ENCODE results near the gene CTPS1. TPM values are rescaled to one million over a fixed set of nuclear protein-coding genes. Genes with fewer than 3 reads are reported as not detected.

The CTPS1 gene
- total and polyA plus RNA-seq, 2 of the 13 experiments (the other 11 are each of a cell fraction or from before 2014, with no cell fraction given) = 9.6 to 42.8 TPM

DNA sequence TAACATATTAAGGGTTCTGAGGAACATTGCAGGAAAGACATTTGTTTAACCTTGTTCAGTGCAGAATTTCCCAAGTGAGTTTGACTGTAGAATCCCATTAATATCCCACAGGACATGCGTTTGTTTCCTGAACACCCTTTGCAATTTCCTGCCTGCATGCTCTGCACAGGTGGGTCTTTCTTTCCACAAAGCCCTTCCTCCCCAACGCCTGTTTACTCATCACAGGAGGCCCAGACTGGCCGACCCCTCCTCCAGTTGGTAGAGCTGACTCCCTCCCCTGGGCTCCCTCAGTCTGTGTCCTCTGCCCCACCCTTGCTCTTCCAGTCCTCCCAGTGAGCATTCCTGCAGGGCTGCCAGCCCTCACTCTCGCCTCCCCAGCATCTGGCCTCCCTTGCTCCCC is 47.5 kb upstream of the CTPS1 start (continued):
- TF ChIP-seq, protein P1, sequence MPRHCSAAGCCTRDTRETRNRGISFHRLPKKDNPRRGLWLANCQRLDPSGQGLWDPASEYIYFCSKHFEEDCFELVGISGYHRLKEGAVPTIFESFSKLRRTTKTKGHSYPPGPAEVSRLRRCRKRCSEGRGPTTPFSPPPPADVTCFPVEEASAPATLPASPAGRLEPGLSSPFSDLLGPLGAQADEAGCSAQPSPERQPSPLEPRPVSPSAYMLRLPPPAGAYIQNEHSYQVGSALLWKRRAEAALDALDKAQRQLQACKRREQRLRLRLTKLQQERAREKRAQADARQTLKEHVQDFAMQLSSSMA (CRISPR knock-in tag; IDR thresholded peaks at IDR 0.05) = no peak
- no peak for TF ChIP-seq RELA (CRISPR knock-in tag; IDR thresholded peaks at IDR 0.05)
- peak; percentile 37; the same call in 1 of the 2 replicates for TF ChIP-seq SALL1 (CRISPR knock-in tag; IDR thresholded peaks at IDR 0.05)
- TF ChIP-seq MED1 (CRISPR knock-in tag; IDR thresholded peaks at IDR 0.05) = 0 out of 2 replicates have a peak, but pooled peaks have one; percentile 44
- TF ChIP-seq IRF2 (CRISPR knock-in tag; IDR thresholded peaks at IDR 0.05) = 0 out of 2 replicates have a peak, but pooled peaks have one; percentile 28
- no peak for TF ChIP-seq ZNF44 (CRISPR knock-in tag; IDR thresholded peaks at IDR 0.05)
- TF ChIP-seq, protein P2, sequence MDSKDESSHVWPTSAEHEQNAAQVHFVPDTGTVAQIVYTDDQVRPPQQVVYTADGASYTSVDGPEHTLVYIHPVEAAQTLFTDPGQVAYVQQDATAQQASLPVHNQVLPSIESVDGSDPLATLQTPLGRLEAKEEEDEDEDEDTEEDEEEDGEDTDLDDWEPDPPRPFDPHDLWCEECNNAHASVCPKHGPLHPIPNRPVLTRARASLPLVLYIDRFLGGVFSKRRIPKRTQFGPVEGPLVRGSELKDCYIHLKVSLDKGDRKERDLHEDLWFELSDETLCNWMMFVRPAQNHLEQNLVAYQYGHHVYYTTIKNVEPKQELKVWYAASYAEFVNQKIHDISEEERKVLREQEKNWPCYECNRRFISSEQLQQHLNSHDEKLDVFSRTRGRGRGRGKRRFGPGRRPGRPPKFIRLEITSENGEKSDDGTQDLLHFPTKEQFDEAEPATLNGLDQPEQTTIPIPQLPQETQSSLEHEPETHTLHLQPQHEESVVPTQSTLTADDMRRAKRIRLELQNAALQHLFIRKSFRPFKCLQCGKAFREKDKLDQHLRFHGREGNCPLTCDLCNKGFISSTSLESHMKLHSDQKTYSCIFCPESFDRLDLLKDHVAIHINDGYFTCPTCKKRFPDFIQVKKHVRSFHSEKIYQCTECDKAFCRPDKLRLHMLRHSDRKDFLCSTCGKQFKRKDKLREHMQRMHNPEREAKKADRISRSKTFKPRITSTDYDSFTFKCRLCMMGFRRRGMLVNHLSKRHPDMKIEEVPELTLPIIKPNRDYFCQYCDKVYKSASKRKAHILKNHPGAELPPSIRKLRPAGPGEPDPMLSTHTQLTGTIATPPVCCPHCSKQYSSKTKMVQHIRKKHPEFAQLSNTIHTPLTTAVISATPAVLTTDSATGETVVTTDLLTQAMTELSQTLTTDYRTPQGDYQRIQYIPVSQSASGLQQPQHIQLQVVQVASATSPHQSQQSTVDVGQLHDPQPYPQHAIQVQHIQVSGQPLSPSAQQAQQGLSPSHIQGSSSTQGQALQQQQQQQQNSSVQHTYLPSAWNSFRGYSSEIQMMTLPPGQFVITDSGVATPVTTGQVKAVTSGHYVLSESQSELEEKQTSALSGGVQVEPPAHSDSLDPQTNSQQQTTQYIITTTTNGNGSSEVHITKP (CRISPR knock-in tag; IDR thresholded peaks at IDR 0.05; ENCODE audit: low read depth) = 0 out of 2 replicates have a peak, but pooled peaks have one; percentile 14

DNA sequence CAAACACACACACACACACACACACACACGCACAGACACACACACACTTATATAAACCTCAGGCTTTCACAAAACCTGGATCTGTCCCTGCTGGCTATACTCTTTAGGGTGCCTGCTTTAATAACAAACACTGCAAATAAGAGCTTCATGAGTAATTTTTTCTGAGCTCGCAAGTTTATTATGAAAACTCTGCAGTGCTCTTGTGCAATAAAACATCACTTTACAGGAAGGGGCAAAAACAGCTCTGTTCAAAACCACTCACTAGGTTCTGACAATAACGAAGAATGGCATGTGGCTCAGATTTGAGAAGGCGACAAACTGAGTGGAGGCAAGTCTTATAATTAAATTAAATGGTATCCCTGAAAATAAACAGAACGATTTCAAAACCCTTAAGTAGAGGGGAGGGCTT is 42.6 kb upstream of the CTPS1 start:
- peaks cover 55% of the 10 kb centered on the region for H3K4me1 ChIP-seq (ENCODE audit: insufficient read depth, low read length)
- in situ Hi-C loops (cut with HindIII; ENCODE audit: extremely low pct_ligation_motif_present, low pct_unique_long_range_greater_than_20kb) (no loop called here), intact Hi-C loops (cut with micrococcal nuclease; ENCODE audit: unreplicated experiment) (no loop called here)
- H3K4me2 ChIP-seq (ENCODE audit: low read depth, low read length) = no peak overlapping the region
- no peaks in the 10 kb centered on the region for H3K36me3 ChIP-seq (replicated peaks in 1 of 2; ENCODE audit: control insufficient read depth in 1 of 2, insufficient read depth in 2 of 2, low read length in 2 of 2)
- ChIA-PET POLR2A (interaction anchor here (0.9 kb wide), 1 partner anchor 75 kb away, joined by 7 read pairs; the partner anchor contains the start of gene CITED4), CTCF (ENCODE audit: low intra/inter-chr PET ratio, low total read pairs) (no interaction called here)
- 79% methylated on average over 5 of the region's 5 CpGs for WGBS (ENCODE audit: low lambda C conversion rate)
- DNase-seq (ENCODE audit: low spot score) = no peak
- H4K20me1 ChIP-seq (ENCODE audit: insufficient read depth, low read length) = no peaks in the 10 kb centered on the region
- no peaks in the 10 kb centered on the region for H3K27me3 ChIP-seq (ENCODE audit: control insufficient read depth in 1 of 2, insufficient read depth in 2 of 2, low read length in 2 of 2)
- no TSS peak for BruUV-seq (replicated peaks)
- H3K79me2 ChIP-seq (ENCODE audit: insufficient read depth, low read length) = no peaks in the 10 kb centered on the region
- TF ChIP-seq CEBPB (IDR thresholded peaks at IDR 0.05; ENCODE audit: borderline replicate concordance, low read depth, low read length) = peak; percentile 70; the same call in 1 of the 2 replicates
- no peak for TF ChIP-seq MATR3 (CRISPR knock-in tag; IDR thresholded peaks at IDR 0.05)
- H3K27ac ChIP-seq (ENCODE audit: extremely low read length, insufficient read depth, low read length) = no peak overlapping the region
- no peak overlapping the region for H2AFZ ChIP-seq (ENCODE audit: low read length)
- no peak overlapping the region for H3K9ac ChIP-seq (ENCODE audit: insufficient read depth, low read depth, low read length)
- ATAC-seq = no peak
- H3K9me3 ChIP-seq (ENCODE audit: low read length) = no peaks in the 10 kb centered on the region
- H3K4me3 ChIP-seq (replicated peaks in 1 of 3; ENCODE audit: insufficient read depth in 1 of 3, low read depth in 2 of 3, low read length in 3 of 3) = no peak overlapping the region
- FAIRE-seq = no peak
